Omental fat pad (tissue), 4 donors: ENCODE data around the gene MAPK14. TPM values are rescaled to one million over a fixed set of nuclear protein-coding genes. Genes with fewer than 3 reads are reported as not detected.

ENCODE experiments used
- ATAC-seq: fragments of 150-250 bp; one replicate; pipeline ENCODE4 v1.9.1; 2016; ENCODE audit warnings: mild to moderate bottlenecking, moderate library complexity; ENCODE audit not compliant: low FRiP score
- DNase-seq: peaks from one replicate; pipeline ENCODE4 v3.0.0-alpha.2; 2019; ENCODE audit warnings: low spot score
- total RNA-seq, 4 donors: library from RNA; depleted of rRNA; stranded (reverse); fragments of >200 nt; gene quantifications; one replicate each; pipeline ENCODE4 v1.1.0, GENCODE V29; 2016
- TF ChIP-seq, protein P1 (sequence below), 3 donors: fragments of 450-650 bp; IDR thresholded peaks; one replicate each; pipeline ENCODE4 v1.5.1; 2016 to 2017; ENCODE audit warnings: antibody characterized with exemption in 3 of 3, mild to moderate bottlenecking in 3 of 3, moderate library complexity in 2 of 3

Gene MAPK14
- total RNA-seq, 4 donors from 2014 or later = 91.9 to 133 (median 117) TPM

DNA sequence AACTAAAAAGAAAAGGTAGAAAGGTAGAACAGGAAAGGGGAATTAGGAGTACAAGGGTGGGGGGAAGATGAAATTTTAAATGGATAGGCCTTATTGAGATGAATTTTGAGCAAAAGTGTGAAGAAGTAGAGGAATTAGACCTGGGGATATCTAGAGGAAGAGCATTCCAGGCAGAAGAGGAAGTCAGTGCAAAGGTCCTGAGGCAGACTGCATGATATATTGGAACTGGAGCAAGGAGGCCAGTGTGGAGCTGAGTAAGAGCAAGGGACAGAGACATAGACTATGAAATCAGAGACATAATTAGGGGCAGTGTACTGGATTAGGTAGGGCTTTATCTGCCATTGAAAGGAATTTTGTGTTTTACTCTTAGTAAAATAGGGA, 40.4 kb downstream of the MAPK14 start:
- peak; percentile 3 for ATAC-seq

DNA sequence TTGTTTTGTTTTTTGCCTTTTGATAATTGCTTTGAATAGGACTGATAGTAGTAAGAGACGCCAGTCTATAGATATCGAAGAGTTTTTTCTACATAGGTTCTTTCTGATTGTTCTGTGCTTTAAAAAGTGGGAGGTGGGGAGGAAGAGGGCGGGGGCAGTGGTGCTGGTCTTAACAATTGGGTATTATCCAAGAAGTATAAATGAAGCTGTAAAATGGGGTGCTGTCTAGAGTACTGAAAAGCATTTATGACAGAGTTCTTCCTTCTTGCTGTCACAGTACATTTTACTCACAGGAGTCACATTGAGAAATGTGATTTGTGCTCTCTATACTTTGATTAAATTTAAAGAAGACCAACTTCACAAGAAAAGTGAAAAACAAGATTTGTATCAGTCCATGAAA, 41.0 kb downstream of the MAPK14 start:
- TF ChIP-seq, protein P1, sequence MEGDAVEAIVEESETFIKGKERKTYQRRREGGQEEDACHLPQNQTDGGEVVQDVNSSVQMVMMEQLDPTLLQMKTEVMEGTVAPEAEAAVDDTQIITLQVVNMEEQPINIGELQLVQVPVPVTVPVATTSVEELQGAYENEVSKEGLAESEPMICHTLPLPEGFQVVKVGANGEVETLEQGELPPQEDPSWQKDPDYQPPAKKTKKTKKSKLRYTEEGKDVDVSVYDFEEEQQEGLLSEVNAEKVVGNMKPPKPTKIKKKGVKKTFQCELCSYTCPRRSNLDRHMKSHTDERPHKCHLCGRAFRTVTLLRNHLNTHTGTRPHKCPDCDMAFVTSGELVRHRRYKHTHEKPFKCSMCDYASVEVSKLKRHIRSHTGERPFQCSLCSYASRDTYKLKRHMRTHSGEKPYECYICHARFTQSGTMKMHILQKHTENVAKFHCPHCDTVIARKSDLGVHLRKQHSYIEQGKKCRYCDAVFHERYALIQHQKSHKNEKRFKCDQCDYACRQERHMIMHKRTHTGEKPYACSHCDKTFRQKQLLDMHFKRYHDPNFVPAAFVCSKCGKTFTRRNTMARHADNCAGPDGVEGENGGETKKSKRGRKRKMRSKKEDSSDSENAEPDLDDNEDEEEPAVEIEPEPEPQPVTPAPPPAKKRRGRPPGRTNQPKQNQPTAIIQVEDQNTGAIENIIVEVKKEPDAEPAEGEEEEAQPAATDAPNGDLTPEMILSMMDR (IDR thresholded peaks at IDR 0.05) = no peak
- no peak for ATAC-seq
- no peak for DNase-seq

More for the DNA sequence above, 40.4 kb downstream of the MAPK14 start:
- TF ChIP-seq, protein P1 (IDR thresholded peaks at IDR 0.05) = no peak
- DNase-seq = no peak

DNA sequence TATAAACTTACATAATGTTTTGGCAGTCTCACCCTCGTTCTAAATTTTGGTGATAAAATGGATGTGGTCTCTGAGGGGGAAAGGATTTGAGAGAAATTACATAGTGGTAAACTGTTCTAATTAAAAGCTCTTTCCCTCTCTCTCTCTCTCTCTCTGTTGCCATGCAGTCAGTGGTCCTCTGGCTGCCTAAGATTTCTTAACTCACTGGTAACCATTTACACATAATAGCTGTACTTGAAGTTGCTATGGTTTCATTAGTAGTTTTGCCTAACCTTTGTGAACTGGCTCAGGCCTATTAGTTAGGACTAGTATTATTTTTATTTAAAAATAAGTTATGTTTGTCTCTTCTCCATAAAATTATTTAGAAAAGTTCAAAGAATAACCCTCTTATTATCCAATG, 42.0 kb downstream of the MAPK14 start:
- ATAC-seq (no peak), DNase-seq (no peak)
- TF ChIP-seq, protein P1 (IDR thresholded peaks at IDR 0.05) = no peak

DNA sequence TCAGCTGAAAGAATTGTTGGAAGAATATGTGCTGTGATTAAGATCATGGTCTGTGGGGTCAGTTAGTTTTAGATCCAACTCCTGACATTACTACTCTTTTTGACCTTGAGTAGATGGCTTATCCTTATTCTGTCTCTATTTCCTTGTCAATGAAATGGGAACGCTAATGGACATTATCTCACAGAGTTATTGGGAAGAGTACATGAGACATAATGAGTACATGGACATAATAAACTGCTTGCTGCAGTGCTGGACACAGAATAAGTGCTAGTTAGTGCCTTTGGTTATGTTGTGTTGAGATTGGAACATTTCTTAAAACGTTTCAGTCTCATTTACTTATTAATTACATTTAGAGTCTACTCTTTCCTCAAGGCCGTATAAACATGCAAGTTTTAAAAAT, 42.6 kb downstream of the MAPK14 start:
- DNase-seq = no peak
- ATAC-seq = no peak
- TF ChIP-seq, protein P1 (IDR thresholded peaks at IDR 0.05) = no peak

DNA sequence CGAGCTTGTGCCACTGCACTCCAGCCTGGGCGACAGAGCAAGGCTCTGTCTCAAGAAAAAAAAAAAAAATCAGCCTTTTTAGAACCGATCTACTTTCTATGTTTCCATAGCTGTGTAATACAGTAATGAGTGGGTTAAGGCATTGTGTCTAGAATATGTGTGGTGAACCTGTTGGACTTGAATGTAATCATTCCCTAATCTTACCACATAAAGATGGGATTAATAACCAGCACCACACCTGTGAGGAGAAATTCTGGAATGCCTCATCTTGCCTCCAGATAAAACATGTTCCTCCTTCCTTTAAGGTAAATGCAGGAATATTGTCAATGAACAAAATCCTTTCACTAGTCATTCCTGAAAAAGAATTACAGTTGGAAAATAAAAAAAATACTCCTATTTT, 43.7 kb downstream of the MAPK14 start:
- DNase-seq = no peak
- no peak for ATAC-seq
- TF ChIP-seq, protein P1 (IDR thresholded peaks at IDR 0.05) = no peak

DNA sequence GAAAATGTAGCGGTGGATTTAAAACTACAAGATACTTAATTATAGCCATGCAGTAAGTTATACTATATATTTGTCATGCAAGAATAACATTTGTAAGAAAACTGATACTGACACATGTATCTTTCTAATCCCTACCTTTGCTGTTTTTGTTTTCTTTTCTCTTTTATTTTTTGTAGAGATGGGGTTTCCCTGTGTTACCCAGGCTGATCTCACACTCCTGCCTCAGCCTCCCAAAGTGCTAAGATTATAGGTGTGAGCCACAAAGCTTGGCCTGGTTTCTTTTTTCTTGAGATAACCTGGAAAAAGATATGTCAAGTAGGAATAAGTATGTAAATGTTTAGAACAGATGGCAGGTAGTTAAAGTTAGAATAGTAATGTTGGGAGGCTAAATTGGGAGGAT, 44.1 kb downstream of the MAPK14 start:
- no peak for ATAC-seq
- DNase-seq = no peak
- TF ChIP-seq, protein P1 (IDR thresholded peaks at IDR 0.05) = no peak

DNA sequence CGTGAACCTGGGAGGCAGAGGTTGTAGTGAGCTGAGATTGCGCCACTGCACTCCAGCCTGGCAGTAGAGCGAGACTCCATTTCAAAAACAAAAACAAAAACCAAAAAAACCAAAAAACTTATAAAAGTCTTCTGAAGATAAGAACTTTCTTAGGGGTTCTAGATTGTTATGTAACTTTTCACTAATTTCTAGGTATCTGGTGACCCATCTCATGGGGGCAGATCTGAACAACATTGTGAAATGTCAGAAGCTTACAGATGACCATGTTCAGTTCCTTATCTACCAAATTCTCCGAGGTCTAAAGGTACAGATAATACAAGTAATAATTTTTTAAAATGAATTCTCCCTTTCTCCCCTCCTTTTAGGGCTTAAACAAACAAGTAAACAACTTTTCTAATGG, 45.1 kb downstream of the MAPK14 start:
- no peak for DNase-seq
- no peak for ATAC-seq
- TF ChIP-seq, protein P1 (IDR thresholded peaks at IDR 0.05) = no peak
